ENCODE data around the gene TUFM.
"Not testable (repeated sequence)": the region's sequence is repeated elsewhere in the genome, so short reads cannot be mapped to it uniquely, and the experiment has no call there.

TUFM gene

DNA sequence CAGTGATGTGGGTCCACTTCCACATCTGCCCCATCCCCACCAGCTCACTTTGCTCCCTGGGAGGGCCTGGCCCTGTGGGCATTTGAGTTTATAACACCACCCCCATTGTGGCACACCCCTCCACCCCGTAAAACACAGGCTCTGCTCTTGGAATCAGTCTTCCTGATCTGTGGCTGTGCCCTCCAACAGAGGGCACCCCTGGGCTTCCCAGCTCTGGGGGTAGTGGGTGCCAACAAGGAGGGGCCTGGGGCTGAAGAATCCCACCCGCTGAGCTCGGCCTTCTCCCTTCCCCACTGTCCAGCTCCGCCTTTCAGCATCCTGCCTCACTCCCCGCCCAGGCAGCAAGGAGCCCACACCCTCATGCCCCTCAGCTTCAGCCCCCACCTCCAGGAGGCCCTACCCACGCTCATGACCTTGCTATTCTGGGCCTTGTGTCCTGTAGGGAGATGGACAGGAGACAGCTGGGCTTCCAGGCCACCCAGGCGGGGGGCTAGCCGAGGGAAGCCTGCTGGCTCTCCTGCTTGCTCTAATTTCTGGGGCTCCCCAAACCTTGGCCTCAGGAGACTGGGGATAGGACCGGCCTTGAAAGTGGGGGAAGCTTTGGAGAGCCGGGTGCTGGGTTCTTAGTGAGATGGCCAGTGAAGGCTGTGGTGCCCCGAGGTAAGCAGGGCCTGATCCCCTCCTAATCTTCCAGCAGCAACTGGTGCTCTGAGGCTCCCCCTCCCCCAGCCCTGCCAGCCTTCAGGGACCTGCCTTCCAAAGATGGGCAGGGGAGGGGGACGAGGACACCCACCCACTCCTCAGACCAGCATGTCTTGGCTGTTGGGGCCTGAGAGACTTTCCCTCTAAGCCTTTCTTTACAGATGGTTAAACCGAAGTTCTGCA lies 29.2 kb upstream of the TUFM start:
- DNase-seq: no peak

DNA sequence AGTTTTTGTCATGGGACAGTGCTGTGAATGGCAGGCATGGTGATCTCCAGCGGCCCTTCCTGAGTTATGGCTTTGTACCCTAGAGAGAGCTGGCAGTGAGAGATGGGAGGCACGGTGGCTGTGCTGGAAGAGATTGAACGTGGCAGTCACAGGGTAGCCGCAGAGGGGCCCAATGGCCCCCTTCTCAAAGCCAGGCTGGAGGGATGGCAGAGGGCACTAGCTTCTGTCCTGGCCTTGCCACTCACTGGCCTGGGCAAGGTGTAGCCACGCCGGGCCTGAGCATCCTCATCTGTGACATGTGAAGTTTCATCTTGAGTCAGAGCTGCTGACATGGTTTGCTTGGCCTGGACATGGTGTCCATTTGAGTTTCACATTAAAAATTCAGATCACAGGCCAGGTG lies 28.3 kb upstream of the TUFM start:
- no peak for DNase-seq

- peak; percentile 47 for DNase-seq
These were observed 27.5 kb upstream of the TUFM start for GRCh38 chr16:28873543-28874201.

- no peak for DNase-seq
These were observed 26.8 kb upstream of the TUFM start for GRCh38 chr16:28872952-28873351.

- no peak for DNase-seq
These were observed 23.1 kb upstream of the TUFM start for GRCh38 chr16:28869201-28869600.

DNA sequence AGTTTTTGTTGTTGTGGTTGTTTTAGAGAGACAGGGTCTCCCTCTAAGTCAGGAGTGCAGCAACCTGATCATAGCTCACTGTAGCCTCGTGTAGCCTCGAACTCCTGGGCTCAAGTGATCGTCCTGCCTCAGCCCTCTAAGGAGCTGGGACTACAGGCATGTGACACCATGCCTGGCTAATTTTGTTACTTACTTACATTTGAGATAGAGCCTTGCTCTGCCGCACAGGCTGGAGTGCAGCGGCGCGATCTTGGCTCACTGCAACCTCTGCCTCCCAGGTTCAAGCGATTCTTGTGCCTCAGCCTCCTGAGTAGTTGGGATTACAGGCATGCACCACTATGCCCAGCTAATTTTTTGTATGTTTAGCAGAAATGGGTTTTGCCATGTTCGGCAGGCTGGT lies 21.5 kb upstream of the TUFM start:
- not testable (repeated sequence) for DNase-seq

- no peak for DNase-seq
These were observed 21.1 kb upstream of the TUFM start for GRCh38 chr16:28867241-28867640.

DNA sequence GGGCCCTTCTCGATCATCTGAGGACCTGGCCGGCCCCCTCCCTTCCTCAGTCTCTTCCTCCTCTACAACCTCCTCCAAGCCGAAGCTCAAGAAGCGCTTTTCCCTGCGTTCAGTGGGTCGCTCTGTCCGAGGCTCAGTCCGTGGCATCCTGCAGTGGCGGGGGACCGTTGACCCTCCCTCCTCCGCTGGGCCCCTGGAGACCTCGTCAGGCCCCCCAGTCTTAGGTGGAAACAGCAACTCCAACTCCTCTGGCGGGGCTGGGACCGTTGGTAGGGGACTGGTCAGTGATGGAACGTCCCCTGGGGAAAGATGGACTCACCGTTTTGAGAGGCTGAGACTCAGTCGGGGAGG lies 20.3 kb upstream of the TUFM start:
- no peak for DNase-seq

DNA sequence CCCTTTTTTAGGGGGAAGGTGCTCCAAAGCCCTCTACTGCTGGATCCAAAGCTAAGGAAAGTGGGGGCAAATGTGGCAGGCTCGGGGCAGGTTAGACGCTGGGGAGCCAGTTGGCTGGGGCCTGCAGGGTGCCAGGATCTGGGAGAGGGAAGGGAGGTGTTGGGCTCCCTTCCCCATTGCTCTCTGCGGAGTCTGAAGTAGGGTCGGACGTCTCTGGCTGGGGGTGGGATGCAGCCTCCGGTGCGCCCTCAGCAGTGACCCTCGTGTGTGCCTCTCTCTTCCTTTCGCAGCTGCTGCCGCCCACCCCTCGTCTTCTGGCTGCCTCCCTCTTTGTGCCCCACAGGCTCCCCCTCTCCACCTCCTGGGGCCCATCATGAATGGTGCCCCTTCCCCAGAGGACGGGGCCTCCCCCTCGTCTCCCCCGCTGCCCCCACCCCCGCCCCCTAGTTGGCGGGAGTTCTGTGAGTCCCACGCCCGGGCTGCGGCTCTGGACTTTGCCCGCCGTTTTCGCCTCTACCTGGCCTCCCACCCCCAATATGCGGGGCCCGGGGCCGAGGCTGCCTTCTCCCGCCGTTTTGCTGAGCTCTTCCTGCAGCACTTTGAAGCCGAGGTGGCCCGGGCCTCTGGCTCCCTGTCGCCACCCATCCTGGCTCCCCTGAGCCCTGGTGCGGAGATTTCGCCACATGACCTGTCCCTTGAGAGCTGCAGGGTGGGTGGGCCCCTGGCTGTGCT lies 19.7 kb upstream of the TUFM start:
- no peak for DNase-seq

- no peak for DNase-seq
These were observed 19.0 kb upstream of the TUFM start for GRCh38 chr16:28865001-28865688.

GRCh38 chr16:28863929-28864793 lies 18.0 kb upstream of the TUFM start:
- DNase-seq: no peak

GRCh38 chr16:28859326-28859725 lies 13.2 kb upstream of the TUFM start:
- no peak for DNase-seq

GRCh38 chr16:28858421-28858820 lies 12.3 kb upstream of the TUFM start:
- DNase-seq: no peak

GRCh38 chr16:28846933-28847273 lies 755 bp upstream of the TUFM start:
- DNase-seq: no peak

- DNase-seq: no peak
These were observed 428 bp downstream of the TUFM start for GRCh38 chr16:28845761-28846079.

- DNase-seq: peak; percentile 19
These were observed 855 bp downstream of the TUFM start for GRCh38 chr16:28845293-28845692.

- DNase-seq: no peak
These were observed 1.8 kb downstream of the TUFM start for GRCh38 chr16:28844226-28844885.

DNA sequence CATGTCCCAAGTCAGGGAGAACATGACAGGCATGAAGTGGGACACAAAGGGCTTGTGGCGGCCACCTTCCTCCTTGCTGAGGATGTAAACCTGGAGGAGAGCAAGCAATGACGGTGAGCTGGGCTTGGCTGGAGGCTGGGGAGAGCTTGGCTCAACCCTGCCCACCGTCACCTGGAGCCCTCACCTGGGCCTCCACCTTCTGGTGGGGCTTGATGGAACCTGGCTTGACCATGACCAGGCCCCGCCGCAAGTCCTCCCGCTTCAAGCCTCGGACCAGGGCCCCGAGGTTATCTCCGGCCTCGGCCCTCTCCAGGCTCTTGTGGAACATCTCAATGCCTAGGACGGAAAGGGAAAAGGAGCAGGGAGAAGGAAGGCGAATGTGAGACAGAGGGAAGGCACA lies 2.4 kb downstream of the TUFM start:
- no peak for DNase-seq

DNA sequence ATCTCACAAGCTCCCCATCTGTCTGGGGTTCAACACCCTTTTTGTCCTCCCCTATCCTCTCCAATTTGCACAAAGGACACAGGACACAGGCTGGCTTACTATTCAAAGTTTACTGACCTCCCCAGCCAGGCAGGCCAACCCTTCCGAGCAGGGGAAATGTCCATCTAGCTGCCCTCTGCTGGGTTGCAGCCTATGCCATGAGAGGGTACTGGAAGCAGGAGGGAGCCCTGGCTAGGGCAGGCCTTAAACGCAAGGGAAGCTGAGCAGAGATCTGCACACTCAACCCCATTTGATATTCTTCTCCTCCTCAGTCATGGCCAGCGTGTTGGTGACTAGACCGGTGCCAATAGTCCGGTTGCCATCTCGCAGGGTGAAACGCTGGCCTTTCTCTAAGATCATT lies 3.5 kb downstream of the TUFM start:
- DNase-seq: no peak

DNA sequence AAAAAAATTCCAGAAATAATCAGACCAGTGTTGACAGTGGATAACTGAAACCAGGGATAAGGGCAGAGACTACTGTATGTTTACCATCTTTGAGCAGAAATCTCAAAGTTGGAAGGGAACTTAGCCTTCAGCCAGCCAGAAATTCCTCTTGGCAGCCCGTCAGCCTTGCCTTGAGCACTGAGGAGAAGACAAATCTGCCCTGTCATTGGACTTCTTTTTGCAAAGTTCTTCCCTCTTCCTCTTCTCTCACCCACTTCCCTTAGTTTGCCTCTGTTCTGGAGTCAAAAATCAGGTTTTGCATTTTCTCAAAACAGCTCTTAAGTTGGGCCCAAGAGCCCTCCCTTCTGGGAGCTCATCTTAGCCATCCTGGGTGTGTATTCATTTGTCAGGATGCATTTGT lies 6.2 kb downstream of the TUFM start:
- DNase-seq: no peak

GRCh38 chr16:28839004-28839639 lies 7.0 kb downstream of the TUFM start:
- DNase-seq: no peak

GRCh38 chr16:28838558-28838918 lies 7.6 kb downstream of the TUFM start:
- no peak for DNase-seq

Data from CD4-positive, alpha-beta T cell treated with Interleukin-4 for 4 hours (primary cell).